Endothelial cell of umbilical vein (primary cell): ENCODE data around the gene ARRB1. TPM values are rescaled to one million over a fixed set of nuclear protein-coding genes. Genes with fewer than 3 reads are reported as not detected.

Source experiments
- BruUV-seq: library from RNA; stranded (reverse); fragments of 400-500 nt; replicated peaks from 2 replicates; lab custom pipeline; 2021; lab: Mats Ljungman, UMichigan
- CTCF ChIA-PET: fragments of 300-600, 350-600 bp; sonication (Branson Sonifier 250); formaldehyde crosslinking; loops from one replicate; lab custom pipeline; 2021; ENCODE audit warnings: antibody characterized with exemption, inconsistent platforms; lab: Charles Lee
- POLR2A ChIA-PET: fragments of 300-600, 350-600 bp; sonication (Branson Sonifier 250); formaldehyde crosslinking; loops from one replicate; lab custom pipeline; 2021; ENCODE audit warnings: antibody characterized with exemption, inconsistent platforms; lab: Charles Lee
- DNase-seq: peaks from one replicate; pipeline ENCODE4 v3.0.0-alpha.2; 2011; ENCODE audit warnings: low read depth, low spot score
- FAIRE-seq: peaks from 2 replicates; lab custom pipeline; 2011; peaks lifted over from hg19 to GRCh38; lab: Jason Lieb, UNC
- H2AFZ ChIP-seq: 2 replicates; pipeline ENCODE4 v1.6.0; 2012; ENCODE audit warnings: low read depth, low read length, control low read depth, inconsistent platforms
- H3K27ac ChIP-seq: 2 replicates; pipeline ENCODE4 v1.5.1; 2011; ENCODE audit warnings: low read depth, mild to moderate bottlenecking, control low read depth, low read length, moderate library complexity; ENCODE audit not compliant: insufficient read depth
- H3K27me3 ChIP-seq, 2 experiments: 2 replicates each; pipeline versions ENCODE4 v1.6.0 to v1.6.1; 2011; ENCODE audit warnings: low read length in 2 of 2, mixed read lengths in 1 of 2; ENCODE audit not compliant: control insufficient read depth in 2 of 2, insufficient read depth in 2 of 2
- H3K36me3 ChIP-seq, 2 experiments: 2 replicates in 1 of 2; 3 replicates in 1 of 2; pipeline ENCODE4 v1.5.1; 2011; ENCODE audit warnings: low read length in 2 of 2, mild to moderate bottlenecking in 1 of 2, moderate library complexity in 1 of 2; ENCODE audit not compliant: control insufficient read depth in 2 of 2, insufficient read depth in 2 of 2; ENCODE audit errors: extremely low read depth in 1 of 2
- H3K4me1 ChIP-seq: 3 replicates; pipeline ENCODE4 v1.5.1; 2011; ENCODE audit warnings: mild to moderate bottlenecking, low read length; ENCODE audit not compliant: control insufficient read depth, insufficient read depth; ENCODE audit errors: extremely low read depth
- H3K4me2 ChIP-seq: 2 replicates; pipeline ENCODE4 v1.6.1; 2011; ENCODE audit warnings: low read length, control low read depth, mixed read lengths; ENCODE audit not compliant: insufficient read depth
- H3K4me3 ChIP-seq, 3 experiments: fragments of 200-600 bp in 1 of 3; sonication (generic), shearing (Covaris generic) in 1 of 3; replicated peaks in 1 of 3; 2 replicates each; pipeline ENCODE4 v1.5.1; 2011 to 2016; ENCODE audit warnings: control low read depth in 3 of 3, low read length in 3 of 3, mild to moderate bottlenecking in 2 of 3, inconsistent platforms in 1 of 3, low read depth in 1 of 3, moderate library complexity in 1 of 3; ENCODE audit not compliant: insufficient read depth in 1 of 3
- H3K79me2 ChIP-seq: 2 replicates; pipeline ENCODE4 v1.6.0; 2012; ENCODE audit warnings: low read length, inconsistent platforms; ENCODE audit not compliant: control insufficient read depth, insufficient read depth
- H3K9ac ChIP-seq: replicated peaks from 2 replicates; pipeline ENCODE3; 2011; ENCODE audit warnings: low read length, control low read depth; ENCODE audit not compliant: insufficient read depth; ENCODE audit errors: extremely low read depth
- H3K9me1 ChIP-seq: replicated peaks from 3 replicates; pipeline ENCODE4 v1.6.0; 2011; ENCODE audit warnings: mild to moderate bottlenecking, low read length; ENCODE audit not compliant: control insufficient read depth, insufficient read depth; ENCODE audit errors: extremely low read depth
- H3K9me3 ChIP-seq: replicated peaks from 2 replicates; pipeline ENCODE4 v1.5.1; 2012; ENCODE audit warnings: low read length, inconsistent platforms; ENCODE audit not compliant: control insufficient read depth, insufficient read depth
- H4K20me1 ChIP-seq: replicated peaks from 2 replicates; pipeline ENCODE3; 2011; ENCODE audit warnings: mild to moderate bottlenecking, low read length; ENCODE audit not compliant: control insufficient read depth, insufficient read depth; ENCODE audit errors: extremely low read depth
- CTCF ChIP-seq, 2 donors: IDR thresholded peaks; 1 replicate in 1 of 2; 2 replicates in 1 of 2; pipeline ENCODE4 v1.5.1; 2011; ENCODE audit warnings: low read length in 2 of 2, mild to moderate bottlenecking in 2 of 2, moderate library complexity in 2 of 2, control low read depth in 1 of 2, inconsistent platforms in 1 of 2, low read depth in 1 of 2; ENCODE audit not compliant: insufficient read depth in 1 of 2; ENCODE audit errors: extremely low read depth in 1 of 2
- EZH2 ChIP-seq: IDR thresholded peaks from 2 replicates; pipeline ENCODE4 v1.6.1; 2012; ENCODE audit warnings: borderline replicate concordance, low read depth, mild to moderate bottlenecking, moderate library complexity, low read length, inconsistent platforms; ENCODE audit not compliant: severe bottlenecking
- FOS ChIP-seq: IDR thresholded peaks from 2 replicates; pipeline ENCODE4 v1.6.1; 2011; ENCODE audit warnings: mild to moderate bottlenecking, low read length, moderate library complexity, borderline replicate concordance; ENCODE audit not compliant: insufficient read depth
- GATA2 ChIP-seq: IDR thresholded peaks from 2 replicates; pipeline ENCODE4 v1.7.0; 2011; ENCODE audit warnings: low read depth, mild to moderate bottlenecking, moderate library complexity, mixed read lengths, low read length; ENCODE audit not compliant: insufficient read length, insufficient read depth
- JUN ChIP-seq: IDR thresholded peaks from 2 replicates; pipeline ENCODE4 v1.6.1; 2011; ENCODE audit warnings: borderline replicate concordance, low read depth; ENCODE audit not compliant: insufficient read length, insufficient read depth
- MAX ChIP-seq: IDR thresholded peaks from 2 replicates; pipeline ENCODE4 v1.6.1; 2011; ENCODE audit not compliant: insufficient read depth, insufficient read length
- POLR2A ChIP-seq: IDR thresholded peaks from 2 replicates; pipeline ENCODE4 v1.6.1; 2012; ENCODE audit warnings: low read depth, mild to moderate bottlenecking, control low read depth, low read length
- dilution Hi-C: fragments of 300-500 bp; cut with MboI; formaldehyde crosslinking; loops from one replicate; pipeline ENCODE4 v1.15.0; 2019; ENCODE audit warnings: low sequenced_read_pairs; ENCODE audit not compliant: extremely low pct_ligation_motif_present
- intact Hi-C: fragments of 100-400 bp; cut with micrococcal nuclease; formaldehyde crosslinking; loops from one replicate; pipeline ENCODE4 v1.10.0; 2022
- polyA plus RNA-seq, 4 experiments: library from polyadenylated mRNA; depleted of rRNA in 3 of 4; stranded (reverse) in 3 of 4; unstranded in 1 of 4; fragments of >200 nt; gene quantifications; 2 replicates each; pipeline versions ENCODE4 v1.2.1 to v1.2.3, GENCODE V29; 2011 to 2012; ENCODE audit warnings: missing spikeins in 1 of 4
- total RNA-seq: library from RNA; stranded (reverse); gene quantifications from 2 replicates; pipeline ENCODE4 v1.2.3, GENCODE V29; 2021

ARRB1 gene
- total and polyA plus RNA-seq, 2 donors (not counting 3 experiments of a cell fraction or from before 2014, with no cell fraction given) = 63.9 to 92.6 TPM

GRCh38 chr11:75265851-75266531 is 85.5 kb downstream of the ARRB1 start:
- TF ChIP-seq CTCF (IDR thresholded peaks at IDR 0.05; ENCODE audit: extremely low read depth in 1 of 2, insufficient read depth in 1 of 2, low read depth in 1 of 2, low read length in 2 of 2) = no peak
- TF ChIP-seq GATA2 = no peak
- TF ChIP-seq JUN = no peak
- no peak for TF ChIP-seq EZH2
- no peak for TF ChIP-seq POLR2A
- TF ChIP-seq FOS = no peak
- TF ChIP-seq MAX = no peak
- Histone ChIP-seq H3K9me1 (no peaks in the 10 kb centered on the region), H3K27me3 (no peaks in the 10 kb centered on the region), H2AFZ (no peak overlapping the region), H3K4me1 (no peaks in the 10 kb centered on the region), H3K36me3 (peaks cover 0 to 35% of the 10 kb centered on the region in 2 experiments), H3K4me3 (no peak overlapping the region), H3K79me2 (no peaks in the 10 kb centered on the region), H3K4me2 (no peak overlapping the region), H4K20me1 (no peaks in the 10 kb centered on the region), H3K9ac (no peak overlapping the region), H3K9me3 (no peaks in the 10 kb centered on the region), H3K27ac (no peak overlapping the region)
- ChIA-PET CTCF (interaction anchor here (1.8 kb wide), 1 partner anchor 14 kb away, joined by 6 read pairs; no protein-coding TSS in a partner anchor), POLR2A (no interaction called here)
- no TSS peak for BruUV-seq
- FAIRE-seq (no peak), DNase-seq (no peak)
- dilution Hi-C loops = no loop called here
- intact Hi-C loops = no loop called here
